Activated T-cell treated with anti-CD3 and anti-CD28 coated beads, Interleukin-2, amount 50 U/mL, for 24 hours (primary cell): ENCODE results near the gene WFS1.

ENCODE experiments used
- DNase-seq: peaks from one replicate; pipeline ENCODE4 v3.0.0-alpha.2; 2020
- H3K27ac Mint-ChIP-seq: 2 replicates; pipeline ENCODE4 v1.8.0; 2020; ENCODE audit warnings: mild to moderate bottlenecking, mixed read lengths
- H3K27me3 Mint-ChIP-seq: 2 replicates; pipeline ENCODE4 v1.8.0; 2020; ENCODE audit warnings: mixed read lengths
- H3K36me3 Mint-ChIP-seq: 2 replicates; pipeline ENCODE4 v1.8.0; 2020; ENCODE audit warnings: low read depth, mixed read lengths
- H3K4me1 Mint-ChIP-seq: 2 replicates; pipeline ENCODE4 v1.8.0; 2020; ENCODE audit warnings: low read depth, mixed read lengths
- H3K4me3 Mint-ChIP-seq: 2 replicates; pipeline ENCODE4 v1.8.0; 2020; ENCODE audit warnings: mild to moderate bottlenecking, moderate library complexity, mixed read lengths
- H3K9me3 Mint-ChIP-seq: 2 replicates; pipeline ENCODE4 v1.8.0; 2020; ENCODE audit warnings: mixed read lengths

Gene WFS1

DNA sequence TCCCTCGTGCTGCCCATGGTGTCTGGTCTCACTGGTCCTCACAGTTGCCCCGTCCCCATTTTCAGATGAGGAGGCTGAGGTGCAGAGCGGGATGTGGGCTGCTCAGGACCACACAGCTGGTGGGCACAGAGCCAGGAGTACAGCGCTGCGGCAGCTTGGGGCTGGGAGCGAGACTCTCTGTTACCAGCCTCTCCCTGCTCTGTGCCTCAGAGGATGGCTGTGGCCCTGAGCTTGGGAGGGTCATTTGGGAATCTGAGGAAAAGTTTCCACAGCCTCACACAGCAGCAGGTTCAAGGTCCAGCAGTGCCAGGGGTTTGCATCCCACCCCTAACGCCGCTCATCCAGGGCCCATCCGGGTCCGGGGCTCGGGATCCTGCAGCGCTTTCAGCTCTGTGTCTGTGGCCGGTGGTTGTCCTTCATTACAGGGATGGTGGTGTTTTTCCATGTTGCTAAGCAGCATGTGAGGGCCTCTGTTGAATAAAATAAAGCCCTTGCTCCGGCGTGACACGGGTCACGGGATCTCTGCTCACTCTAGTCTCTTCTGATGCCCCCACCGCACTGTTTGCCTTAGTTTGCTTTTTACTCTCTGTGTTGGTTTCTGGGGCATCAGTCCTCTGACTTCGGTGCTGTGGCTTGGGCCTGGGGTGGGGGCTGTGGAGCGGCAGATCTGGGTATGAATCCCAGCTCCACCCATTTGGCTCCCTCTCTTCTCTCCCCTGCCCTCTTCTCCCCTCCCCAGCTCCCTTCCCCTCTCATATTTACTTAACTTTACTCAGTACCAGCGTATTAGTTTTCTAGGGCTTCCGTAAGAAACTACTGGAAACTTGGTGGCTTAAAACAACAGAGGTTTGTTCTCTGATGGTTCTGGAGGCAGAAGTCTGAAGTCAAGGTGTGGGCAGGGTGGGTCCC lies 6.5 kb downstream of the WFS1 start:
- H3K9me3 Mint-ChIP-seq, result no peaks in the 10 kb centered on the region
- no peak for DNase-seq
- peaks cover 15% of the 10 kb centered on the region for H3K4me1 Mint-ChIP-seq
- no peak overlapping the region for H3K27ac Mint-ChIP-seq
- no peak overlapping the region for H3K4me3 Mint-ChIP-seq
- peaks cover 6% of the 10 kb centered on the region for H3K27me3 Mint-ChIP-seq
- no peaks in the 10 kb centered on the region for H3K36me3 Mint-ChIP-seq

DNA sequence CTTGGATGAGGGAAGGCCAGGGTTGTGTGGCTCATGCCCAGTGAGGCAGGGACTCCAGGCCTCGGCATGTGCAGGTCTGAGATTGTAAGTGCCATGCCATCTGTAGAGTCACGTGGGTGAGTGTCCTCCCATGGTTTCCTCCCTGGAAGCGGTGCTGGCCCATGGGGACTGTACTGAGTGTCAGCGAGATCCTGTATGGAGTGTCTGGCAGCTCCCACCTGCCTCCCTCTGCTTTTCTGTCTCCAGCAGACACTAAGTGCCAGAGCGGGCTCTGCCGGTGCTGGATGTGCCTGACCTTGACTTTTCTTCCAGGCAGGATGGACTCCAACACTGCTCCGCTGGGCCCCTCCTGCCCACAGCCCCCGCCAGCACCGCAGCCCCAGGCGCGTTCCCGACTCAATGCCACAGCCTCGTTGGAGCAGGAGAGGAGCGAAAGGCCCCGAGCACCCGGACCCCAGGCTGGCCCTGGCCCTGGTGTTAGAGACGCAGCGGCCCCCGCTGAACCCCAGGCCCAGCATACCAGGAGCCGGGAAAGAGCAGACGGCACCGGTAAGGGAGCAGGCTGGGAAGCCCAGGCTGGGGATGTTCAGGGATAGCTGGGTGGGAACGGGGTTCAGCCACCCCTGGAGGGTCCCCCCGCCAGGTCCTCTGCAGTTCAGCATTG lies 7.6 kb downstream of the WFS1 start:
- Mint-ChIP-seq H3K27ac (no peak overlapping the region), H3K27me3 (no peaks in the 10 kb centered on the region), H3K4me1 (peaks cover 12% of the 10 kb centered on the region), H3K36me3 (no peaks in the 10 kb centered on the region), H3K9me3 (no peaks in the 10 kb centered on the region), H3K4me3 (no peak overlapping the region)
- no peak for DNase-seq

DNA sequence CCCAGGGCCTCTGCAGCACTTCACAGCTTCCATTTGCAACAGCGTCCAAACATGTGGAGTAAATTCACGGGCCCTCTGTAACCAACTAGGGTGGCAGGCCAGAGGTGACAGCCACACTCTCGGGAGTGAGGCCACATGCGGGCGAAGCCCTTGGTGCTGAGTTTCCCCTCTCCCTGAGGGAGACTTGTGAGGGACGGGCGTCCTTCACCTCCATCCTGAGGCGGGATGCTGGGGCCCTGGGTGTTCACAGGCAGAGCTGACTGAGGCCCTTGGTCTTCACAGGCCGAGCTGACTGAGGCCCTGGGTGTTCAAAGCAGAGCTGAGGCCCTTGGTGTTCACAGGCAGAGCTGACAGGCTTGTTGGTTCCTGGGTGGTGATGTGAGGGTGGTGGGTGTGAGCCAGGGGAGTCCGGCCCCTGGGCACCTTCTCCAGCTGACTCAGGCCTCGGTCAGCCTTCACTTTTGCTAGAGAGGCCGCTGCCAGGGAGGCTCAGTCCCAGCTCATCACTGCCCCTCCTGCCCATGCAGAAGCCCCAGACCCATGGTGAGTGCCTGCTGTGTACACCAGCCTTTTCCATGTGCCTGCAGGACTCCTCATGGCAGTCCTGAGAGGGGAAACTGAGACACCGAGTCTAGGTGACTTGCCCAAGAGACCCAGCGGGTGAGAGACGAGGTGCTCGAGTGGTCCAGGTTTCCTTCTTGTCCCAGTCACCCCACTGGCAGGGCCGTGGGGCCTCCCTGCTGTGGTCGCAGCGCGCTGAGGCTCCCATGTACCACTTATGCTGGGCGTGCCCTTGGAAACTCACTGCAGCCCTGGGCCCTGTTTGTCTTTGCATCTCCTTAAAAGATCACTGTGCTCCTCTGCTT lies 8.5 kb downstream of the WFS1 start:
- Mint-ChIP-seq H3K4me3 (no peak overlapping the region), H3K36me3 (no peaks in the 10 kb centered on the region), H3K9me3 (no peaks in the 10 kb centered on the region), H3K4me1 (peaks cover 12% of the 10 kb centered on the region), H3K27me3 (no peaks in the 10 kb centered on the region), H3K27ac (no peak overlapping the region)
- no peak for DNase-seq

DNA sequence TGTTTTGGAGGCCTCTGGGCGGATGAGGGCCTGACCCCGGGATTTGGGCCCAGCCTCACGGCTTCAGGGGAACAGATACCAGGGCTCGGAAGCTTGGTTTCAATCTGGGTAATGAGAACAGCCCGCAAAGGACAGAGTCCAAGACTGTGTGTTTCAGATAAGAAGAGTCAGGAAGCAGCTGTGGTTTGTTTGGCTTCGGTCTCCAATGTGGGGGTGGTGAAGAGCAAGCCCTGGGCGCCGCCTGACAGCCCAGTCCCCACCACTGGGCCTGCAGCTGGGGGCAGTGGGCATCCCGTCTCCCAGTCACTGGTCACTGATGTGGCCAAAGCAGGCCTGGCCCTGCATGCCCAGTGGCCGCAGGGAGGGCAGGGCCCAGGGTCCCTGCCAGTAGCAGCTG lies 9.1 kb downstream of the WFS1 start:
- H3K4me3 Mint-ChIP-seq, result no peak overlapping the region
- H3K4me1 Mint-ChIP-seq, result peaks cover 12% of the 10 kb centered on the region
- no peak for DNase-seq
- no peaks in the 10 kb centered on the region for H3K36me3 Mint-ChIP-seq
- H3K27ac Mint-ChIP-seq, result no peak overlapping the region
- no peaks in the 10 kb centered on the region for H3K9me3 Mint-ChIP-seq
- H3K27me3 Mint-ChIP-seq, result no peaks in the 10 kb centered on the region

DNA sequence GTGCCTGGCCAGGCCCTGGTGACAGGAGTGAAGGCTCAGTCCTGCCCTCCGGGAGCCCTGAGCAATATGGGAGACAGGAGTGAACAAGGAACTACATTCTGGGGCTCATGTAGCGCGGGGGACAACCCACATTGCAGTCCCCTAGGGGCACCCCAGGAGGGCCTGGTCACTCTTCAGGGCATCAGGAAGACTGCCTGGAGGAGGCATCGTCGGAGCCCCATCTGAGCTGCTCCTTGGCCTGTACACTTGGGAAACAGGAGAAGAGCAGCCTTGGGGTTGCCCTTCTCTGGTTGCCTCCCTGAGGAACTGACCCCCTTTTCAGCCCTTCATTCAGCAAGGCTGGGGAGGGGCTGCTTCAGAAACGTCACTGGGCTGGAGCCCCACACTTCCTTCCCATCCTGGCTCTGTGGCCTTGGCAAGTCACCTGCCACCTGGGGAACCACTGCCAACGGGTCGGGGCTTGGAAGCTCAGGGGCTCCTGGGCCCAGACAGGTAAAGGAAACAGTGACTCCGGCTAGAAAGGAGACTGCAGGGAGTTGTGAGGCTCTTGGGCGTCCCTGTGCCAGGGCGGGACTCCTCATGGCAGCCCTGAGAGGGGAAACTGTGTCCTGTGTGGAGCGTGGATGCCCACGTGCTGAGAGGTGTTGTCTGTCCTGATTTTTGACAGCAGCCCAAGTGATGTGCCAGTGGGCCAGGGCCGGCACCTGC lies 10.1 kb downstream of the WFS1 start:
- Mint-ChIP-seq H3K4me3 (no peak overlapping the region), H3K27me3 (no peaks in the 10 kb centered on the region), H3K36me3 (no peaks in the 10 kb centered on the region), H3K9me3 (no peaks in the 10 kb centered on the region), H3K4me1 (peaks cover 12% of the 10 kb centered on the region), H3K27ac (no peak overlapping the region)
- DNase-seq, result no peak

DNA sequence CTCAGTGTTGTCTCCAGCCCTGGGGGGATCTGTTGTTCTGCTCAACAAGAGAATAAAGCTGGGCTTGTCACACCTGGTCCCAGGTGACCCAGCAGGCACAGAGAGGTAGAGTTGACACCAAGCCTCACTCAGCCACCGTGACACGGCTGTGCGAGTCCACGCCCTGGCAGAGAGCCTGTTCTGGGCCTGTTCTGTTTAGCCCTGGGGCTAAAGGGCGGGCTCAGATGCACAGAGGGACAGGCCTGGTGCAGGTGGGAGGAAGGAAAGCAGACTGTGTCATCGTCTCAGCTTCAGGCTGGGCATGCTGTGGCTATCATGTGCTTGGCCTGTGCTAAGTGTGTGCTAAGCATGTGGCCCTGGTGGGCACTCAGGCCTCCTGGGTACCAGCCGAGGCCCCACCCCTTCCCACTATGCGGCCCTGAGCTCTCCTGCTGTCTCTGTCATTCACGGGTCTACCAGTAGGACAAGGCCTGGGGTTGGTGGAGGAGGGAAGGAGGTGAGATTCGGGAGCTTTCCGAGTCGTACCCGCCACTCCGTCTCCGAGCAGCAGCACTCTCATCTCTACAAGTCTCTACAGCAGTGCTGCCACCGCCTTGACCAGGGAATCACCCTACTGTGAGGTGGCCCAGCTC lies 10.8 kb downstream of the WFS1 start:
- H3K4me1 Mint-ChIP-seq, result peaks cover 12% of the 10 kb centered on the region
- H3K4me3 Mint-ChIP-seq, result no peak overlapping the region
- no peak overlapping the region for H3K27ac Mint-ChIP-seq
- no peaks in the 10 kb centered on the region for H3K36me3 Mint-ChIP-seq
- no peak for DNase-seq
- H3K27me3 Mint-ChIP-seq, result no peaks in the 10 kb centered on the region
- no peaks in the 10 kb centered on the region for H3K9me3 Mint-ChIP-seq

DNA sequence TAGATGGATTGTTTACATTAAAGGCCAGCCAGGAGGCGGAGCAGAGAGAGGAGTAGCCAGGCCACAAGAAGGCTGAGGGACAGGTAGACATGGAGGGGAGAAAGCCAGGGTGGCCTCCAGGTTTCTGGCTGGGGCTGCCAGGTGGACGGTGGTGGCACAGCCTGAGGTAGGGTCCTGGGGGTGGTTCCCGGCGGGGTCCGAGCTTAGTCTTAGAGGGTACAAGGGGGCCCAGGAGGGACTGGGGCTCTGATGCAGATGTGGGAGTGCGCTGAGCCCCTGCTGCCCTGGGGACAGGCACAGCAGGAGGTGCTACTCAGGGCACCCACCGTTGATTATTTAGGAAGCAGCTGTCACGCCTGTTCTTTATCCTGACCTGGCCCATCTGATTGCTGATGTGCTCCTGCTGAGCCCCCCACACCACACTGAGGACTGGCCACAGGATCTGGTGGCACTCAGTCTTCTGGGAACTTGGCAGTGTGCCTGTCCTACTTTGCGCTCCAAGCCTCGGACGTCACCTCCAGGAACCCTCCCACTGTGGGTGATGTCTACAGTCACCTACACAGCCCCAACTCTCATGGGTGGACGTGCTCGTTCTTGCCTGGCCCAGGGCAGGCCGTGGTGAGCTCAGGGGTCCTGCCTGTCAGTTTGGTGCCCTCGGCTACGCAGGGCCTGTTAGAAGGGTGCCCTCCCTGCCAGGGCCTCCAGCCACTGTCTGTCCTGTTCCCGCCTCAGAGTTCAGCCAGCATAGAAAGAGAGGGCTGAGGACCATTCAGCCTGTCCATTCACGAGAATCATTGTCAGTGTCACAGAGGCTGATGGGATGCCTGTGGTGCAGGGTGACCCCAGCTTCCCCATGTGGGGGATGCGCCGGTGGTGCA lies 12.0 kb downstream of the WFS1 start:
- no peak overlapping the region for H3K27ac Mint-ChIP-seq
- no peaks in the 10 kb centered on the region for H3K36me3 Mint-ChIP-seq
- no peaks in the 10 kb centered on the region for H3K9me3 Mint-ChIP-seq
- peaks cover 12% of the 10 kb centered on the region for H3K4me1 Mint-ChIP-seq
- H3K4me3 Mint-ChIP-seq, result no peak overlapping the region
- DNase-seq, result no peak
- H3K27me3 Mint-ChIP-seq, result no peaks in the 10 kb centered on the region

DNA sequence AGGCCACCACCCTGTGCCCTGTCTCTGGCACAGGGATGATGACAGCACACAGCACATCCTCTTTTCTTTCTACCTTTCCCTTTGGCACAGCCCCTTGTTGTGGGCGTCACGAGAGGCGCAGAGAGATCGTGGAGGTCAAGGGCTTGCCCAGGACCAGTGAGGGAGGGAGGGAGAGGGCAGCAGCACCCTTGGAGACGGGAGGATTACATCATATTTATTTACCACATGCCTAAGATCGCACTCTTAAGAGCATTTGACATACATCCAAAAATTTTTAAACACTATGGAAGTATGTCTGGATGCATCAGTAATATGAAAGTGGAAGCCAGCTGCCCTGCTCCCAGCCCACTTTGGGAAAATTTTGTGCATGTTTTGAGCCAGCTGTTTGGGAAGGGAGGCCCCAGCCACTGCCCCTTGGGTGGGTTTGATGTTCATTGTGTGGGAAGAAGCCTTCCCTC lies 12.7 kb downstream of the WFS1 start:
- Mint-ChIP-seq H3K27me3 (no peaks in the 10 kb centered on the region), H3K4me3 (no peak overlapping the region), H3K9me3 (no peaks in the 10 kb centered on the region), H3K4me1 (peaks cover 12% of the 10 kb centered on the region), H3K27ac (no peak overlapping the region), H3K36me3 (peaks cover 1% of the 10 kb centered on the region)
- DNase-seq, result no peak

DNA sequence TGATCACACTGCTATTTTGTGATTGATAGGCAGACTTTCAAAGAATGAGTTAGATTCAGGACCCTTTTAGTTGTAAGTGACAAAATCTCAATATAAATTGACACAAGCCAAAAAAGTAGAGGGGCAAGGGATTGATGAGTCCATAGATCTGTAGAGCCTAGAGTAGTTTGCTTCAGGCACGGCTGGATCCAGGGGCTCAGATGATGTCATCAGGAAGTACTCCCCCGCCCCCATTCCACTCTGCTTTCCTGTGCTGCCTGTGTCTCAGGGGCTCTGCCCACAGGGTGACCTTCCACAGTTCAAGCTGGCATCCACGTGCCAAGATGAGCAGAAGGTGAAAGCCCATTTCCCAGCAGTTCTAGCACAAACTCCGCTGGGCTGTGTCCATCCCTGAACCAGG lies 13.6 kb downstream of the WFS1 start:
- peaks cover 4% of the 10 kb centered on the region for H3K36me3 Mint-ChIP-seq
- no peak overlapping the region for H3K27ac Mint-ChIP-seq
- H3K4me3 Mint-ChIP-seq, result no peak overlapping the region
- H3K4me1 Mint-ChIP-seq, result peaks cover 10% of the 10 kb centered on the region
- no peaks in the 10 kb centered on the region for H3K9me3 Mint-ChIP-seq
- no peaks in the 10 kb centered on the region for H3K27me3 Mint-ChIP-seq
- no peak for DNase-seq

DNA sequence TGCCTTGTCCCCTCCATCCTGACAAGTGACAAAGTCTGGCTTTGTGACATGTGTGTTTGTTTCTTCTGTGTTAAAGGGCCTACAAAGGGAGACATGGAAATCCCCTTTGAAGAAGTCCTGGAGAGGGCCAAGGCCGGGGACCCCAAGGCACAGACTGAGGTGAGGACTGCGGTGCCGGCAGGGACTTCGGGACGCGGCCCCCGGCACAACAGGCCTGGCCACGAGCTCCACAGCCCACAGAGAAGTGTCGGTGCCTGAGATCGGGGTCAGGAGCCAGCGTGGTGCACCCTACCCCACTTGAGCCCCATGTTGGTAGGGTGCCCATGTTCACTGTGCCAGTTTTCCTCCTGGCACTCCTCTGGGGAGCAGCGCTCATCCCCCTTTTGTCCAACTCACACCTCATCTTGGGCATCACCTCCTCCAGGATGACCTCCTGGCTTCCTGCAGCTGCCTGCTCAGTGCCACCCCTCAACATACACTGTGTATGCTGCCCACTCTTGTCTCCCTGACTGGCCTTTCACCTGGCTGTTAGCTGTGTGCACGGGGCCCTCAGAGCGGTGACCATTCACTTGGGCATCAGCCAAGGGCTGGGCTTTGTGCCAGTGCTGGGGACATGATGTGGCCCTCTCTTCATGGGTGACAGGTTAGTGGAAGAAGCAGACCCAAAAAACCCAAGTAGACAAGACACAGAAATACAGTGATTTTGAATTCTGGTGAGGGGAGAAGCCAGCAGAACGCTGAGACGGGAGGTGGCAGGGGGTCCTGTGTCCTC lies 17.6 kb downstream of the WFS1 start:
- no peak for DNase-seq
- peaks cover 4% of the 10 kb centered on the region for H3K36me3 Mint-ChIP-seq
- H3K27ac Mint-ChIP-seq, result no peak overlapping the region
- no peak overlapping the region for H3K4me3 Mint-ChIP-seq
- no peaks in the 10 kb centered on the region for H3K9me3 Mint-ChIP-seq
- H3K4me1 Mint-ChIP-seq, result no peaks in the 10 kb centered on the region
- H3K27me3 Mint-ChIP-seq, result no peaks in the 10 kb centered on the region

DNA sequence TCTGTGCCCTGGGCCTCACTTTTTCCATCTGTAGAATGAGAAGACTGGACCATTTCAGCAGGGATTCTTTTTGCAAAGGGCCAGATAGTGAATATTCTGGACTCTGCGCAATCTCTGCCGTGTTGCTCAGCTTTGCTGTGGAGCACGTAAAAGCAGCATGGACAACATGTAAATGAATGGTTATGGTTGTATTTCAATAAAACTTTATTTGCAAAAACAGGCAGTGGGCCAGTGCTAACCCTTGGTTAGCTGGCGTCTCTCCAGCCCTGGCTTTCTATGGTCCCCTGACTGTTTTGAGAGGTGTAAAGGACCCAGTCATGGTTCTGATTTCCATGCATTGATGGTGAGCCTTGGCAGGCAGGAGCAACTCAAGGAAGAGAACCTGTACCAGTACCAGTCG lies 18.7 kb downstream of the WFS1 start:
- Mint-ChIP-seq H3K9me3 (no peaks in the 10 kb centered on the region), H3K27ac (no peak overlapping the region)
- no peak for DNase-seq

DNA sequence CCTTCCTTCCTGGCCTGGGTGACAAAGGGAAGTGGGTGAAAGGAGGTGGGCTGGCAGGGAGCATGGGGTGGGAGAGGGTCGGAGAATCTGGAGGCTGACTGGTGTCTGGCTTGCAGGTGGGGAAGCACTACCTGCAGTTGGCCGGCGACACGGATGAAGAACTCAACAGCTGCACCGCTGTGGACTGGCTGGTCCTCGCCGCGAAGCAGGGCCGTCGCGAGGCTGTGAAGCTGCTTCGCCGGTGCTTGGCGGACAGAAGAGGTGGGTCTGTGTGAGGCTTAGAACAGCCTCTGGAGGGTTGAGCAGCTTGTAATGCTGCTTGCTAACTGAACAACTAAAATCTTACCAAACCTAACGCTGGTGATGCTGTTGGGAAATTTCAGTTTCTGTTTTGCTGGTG lies 19.2 kb downstream of the WFS1 start:
- Mint-ChIP-seq H3K4me1 (no peaks in the 10 kb centered on the region), H3K4me3 (no peak overlapping the region), H3K36me3 (peaks cover 4% of the 10 kb centered on the region), H3K27me3 (no peaks in the 10 kb centered on the region), H3K9me3 (no peaks in the 10 kb centered on the region), H3K27ac (no peak overlapping the region)
- DNase-seq, result no peak

More for the DNA sequence above, 18.7 kb downstream of the WFS1 start:
- Mint-ChIP-seq H3K4me3 (no peak overlapping the region), H3K4me1 (no peaks in the 10 kb centered on the region), H3K36me3 (peaks cover 4% of the 10 kb centered on the region), H3K27me3 (no peaks in the 10 kb centered on the region)
